ENCODE results near the gene GOLGA3. TPM values are rescaled to one million over a fixed set of nuclear protein-coding genes. Genes with fewer than 3 reads are reported as not detected.

Gene GOLGA3
- total and polyA plus RNA-seq, 2 experiments from 2014 or later: 10.3 to 57.8 TPM

DNA sequence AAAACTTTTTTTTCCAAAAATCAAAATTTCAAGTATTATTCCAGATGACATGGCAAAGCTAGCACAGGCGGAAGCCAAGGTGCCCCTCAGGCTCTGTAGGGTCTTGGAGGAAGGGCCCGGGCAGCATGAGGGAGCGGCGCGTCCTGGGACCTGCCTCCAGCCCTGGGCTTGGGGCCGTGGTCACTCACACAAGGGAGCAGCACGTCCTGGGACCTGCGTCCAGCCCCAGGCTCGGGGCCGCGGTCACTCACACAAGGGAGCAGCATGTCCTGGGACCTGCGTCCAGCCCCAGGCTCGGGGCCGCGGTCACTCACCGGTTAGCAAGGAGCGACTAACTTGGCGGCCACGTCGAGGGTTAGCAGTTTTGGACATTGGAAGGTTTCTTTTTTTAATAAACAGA lies 11.9 kb upstream of the GOLGA3 start:
- Mint-ChIP-seq H3K36me3 (ENCODE audit: low read depth) (peaks cover 40% of the 10 kb centered on the region), H3K9me3 (no peaks in the 10 kb centered on the region; the same call in none of the 3 replicates), H3K4me1 (no peaks in the 10 kb centered on the region; the same call in 2 of the 3 replicates), H3K27me3 (ENCODE audit: insufficient read depth, low read depth, poor library complexity) (peaks cover 4% of the 10 kb centered on the region), H3K27ac (no peak overlapping the region), H3K4me3 (no peak overlapping the region)
- no peak overlapping the region for H3K4me2 ChIP-seq
- DNase-seq (ENCODE audit: low spot score) (no peak), ATAC-seq (no peak)
- H4K20me1 ChIP-seq (replicated peaks; ENCODE audit: insufficient read depth): no peaks in the 10 kb centered on the region
- TF ChIP-seq NANOG (IDR thresholded peaks at IDR 0.05; ENCODE audit: borderline replicate concordance) (no peak), STAT1 (IDR thresholded peaks at IDR 0.05; ENCODE audit: unreplicated experiment) (no peak), REST (IDR thresholded peaks at IDR 0.05; ENCODE audit: unreplicated experiment) (no peak), ZNF331 (CRISPR knock-in tag; IDR thresholded peaks at IDR 0.05; ENCODE audit: low read depth) (no peak), ZNF114 (CRISPR knock-in tag; IDR thresholded peaks at IDR 0.05) (no peak), CTCF (conservative IDR thresholded peaks at IDR 0.05; ENCODE audit: low read depth in 2 of 2) (no peak), EZH2phosphoT487 (IDR thresholded peaks at IDR 0.05; ENCODE audit: unreplicated experiment) (no peak), EZH2 (IDR thresholded peaks at IDR 0.05; ENCODE audit: low read depth, unreplicated experiment) (no peak), ZNF462 (CRISPR knock-in tag; IDR thresholded peaks at IDR 0.05) (no peak), CREB1 (CRISPR knock-in tag; IDR thresholded peaks at IDR 0.05; ENCODE audit: low read depth) (no peak)
- TF ChIP-seq, protein P1, sequence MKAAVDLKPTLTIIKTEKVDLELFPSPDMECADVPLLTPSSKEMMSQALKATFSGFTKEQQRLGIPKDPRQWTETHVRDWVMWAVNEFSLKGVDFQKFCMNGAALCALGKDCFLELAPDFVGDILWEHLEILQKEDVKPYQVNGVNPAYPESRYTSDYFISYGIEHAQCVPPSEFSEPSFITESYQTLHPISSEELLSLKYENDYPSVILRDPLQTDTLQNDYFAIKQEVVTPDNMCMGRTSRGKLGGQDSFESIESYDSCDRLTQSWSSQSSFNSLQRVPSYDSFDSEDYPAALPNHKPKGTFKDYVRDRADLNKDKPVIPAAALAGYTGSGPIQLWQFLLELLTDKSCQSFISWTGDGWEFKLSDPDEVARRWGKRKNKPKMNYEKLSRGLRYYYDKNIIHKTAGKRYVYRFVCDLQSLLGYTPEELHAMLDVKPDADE (IDR thresholded peaks at IDR 0.05): no peak
- H3K27ac ChIP-seq (ENCODE audit: low read depth): no peak overlapping the region
- no peaks in the 10 kb centered on the region for H3K9me2 ChIP-seq (ENCODE audit: insufficient read depth)
- no peaks in the 10 kb centered on the region for H3K27me3 ChIP-seq (ENCODE audit: insufficient read depth)
- no peak overlapping the region for H3K4me3 ChIP-seq
- no peaks in the 10 kb centered on the region for H3K4me1 ChIP-seq (ENCODE audit: insufficient read depth)
- H3F3A ChIP-seq (replicated peaks; ENCODE audit: low read depth): no peaks in the 10 kb centered on the region; the same call in 1 of the 2 replicates
- peaks cover 12% of the 10 kb centered on the region; the same call in 1 of the 2 replicates for H3K36me3 ChIP-seq (ENCODE audit: insufficient read depth)
- H3K79me2 ChIP-seq (replicated peaks; ENCODE audit: insufficient read depth): no peaks in the 10 kb centered on the region
- no peak overlapping the region for H2AFZ ChIP-seq

All from GM23338 (cell line).